Measurements from ENCODE around the gene HEATR1.
"Not testable (repeated sequence)": the region's sequence is repeated elsewhere in the genome, so short reads cannot be mapped to it uniquely, and the experiment has no call there.

HEATR1 gene

GRCh38 chr1:236509647-236510401 is 94.5 kb downstream of the HEATR1 start:
- DNase-seq (ENCODE audit: low read depth in 2 of 2, low spot score in 1 of 2): no peak

GRCh38 chr1:236509203-236509602 is 95.1 kb downstream of the HEATR1 start:
- no peak for DNase-seq (ENCODE audit: low read depth in 2 of 2, low spot score in 1 of 2)

- no peak for DNase-seq (ENCODE audit: low read depth in 2 of 2, low spot score in 1 of 2)
Observed at GRCh38 chr1:236508593-236509027, 95.7 kb downstream of the HEATR1 start.

GRCh38 chr1:236507022-236507700 is 97.2 kb downstream of the HEATR1 start:
- no peak for DNase-seq (ENCODE audit: low read depth in 2 of 2, low spot score in 1 of 2)

- not testable (repeated sequence) for DNase-seq (ENCODE audit: low read depth in 2 of 2, low spot score in 1 of 2)
Observed at GRCh38 chr1:236504338-236504737, 100.0 kb downstream of the HEATR1 start.

GRCh38 chr1:236502972-236503639 is 101.2 kb downstream of the HEATR1 start:
- DNase-seq (ENCODE audit: low read depth in 2 of 2, low spot score in 1 of 2): no peak

- DNase-seq (ENCODE audit: low read depth in 2 of 2, low spot score in 1 of 2): no peak
Observed at GRCh38 chr1:236502579-236502971, 101.7 kb downstream of the HEATR1 start.

- DNase-seq (ENCODE audit: low read depth in 2 of 2, low spot score in 1 of 2): no peak
Observed at GRCh38 chr1:236501093-236501492, 103.2 kb downstream of the HEATR1 start.
